Kidney (tissue), 14 donors: ENCODE results near the gene BCKDHA. TPM values are rescaled to one million over a fixed set of nuclear protein-coding genes. Genes with fewer than 3 reads are reported as not detected.

Source experiments
- DNase-seq, 5 donors: peaks; one replicate each; pipeline ENCODE4 v3.0.0-alpha.2; 2013 to 2020
- FAIRE-seq: peaks from 2 replicates; lab custom pipeline; 2012; peaks lifted over from hg19 to GRCh38; lab: Jason Lieb, UNC
- H3K27ac ChIP-seq, 2 donors: one replicate each; pipeline ENCODE4 v1.7.0; 2013; ENCODE audit warnings: low read depth in 2 of 2, low read length in 2 of 2, inconsistent platforms in 1 of 2
- H3K27me3 ChIP-seq: one replicate; pipeline ENCODE4 v1.7.1; 2013; ENCODE audit warnings: low read length, inconsistent platforms; ENCODE audit not compliant: control insufficient read depth, insufficient read depth
- H3K36me3 ChIP-seq, 3 donors: one replicate each; pipeline versions ENCODE4 v1.7.0 to v1.7.1; 2013; ENCODE audit warnings: low read length in 3 of 3, control low read depth in 1 of 3, inconsistent platforms in 1 of 3; ENCODE audit not compliant: insufficient read depth in 3 of 3, control insufficient read depth in 2 of 3
- H3K4me1 ChIP-seq, 3 donors: one replicate each; pipeline versions ENCODE4 v1.7.0 to v1.7.1; 2013; ENCODE audit warnings: low read length in 3 of 3, inconsistent platforms in 1 of 3, low read depth in 1 of 3; ENCODE audit not compliant: control insufficient read depth in 2 of 3, insufficient read depth in 2 of 3
- H3K4me3 ChIP-seq, 3 donors: one replicate each; pipeline versions ENCODE4 v1.7.0 to v1.8.1; 2013; ENCODE audit warnings: low read length in 3 of 3, control low read depth in 1 of 3, inconsistent platforms in 1 of 3
- H3K9ac ChIP-seq, 3 donors: one replicate each; pipeline versions ENCODE4 v1.7.0 to v1.7.1; 2013; ENCODE audit warnings: low read length in 3 of 3, control low read depth in 1 of 3, inconsistent platforms in 1 of 3
- H3K9me3 ChIP-seq, 3 donors: one replicate each; pipeline versions ENCODE4 v1.7.0 to v1.7.1; 2013; ENCODE audit warnings: low read length in 3 of 3, control low read depth in 1 of 3, inconsistent platforms in 1 of 3; ENCODE audit not compliant: control insufficient read depth in 2 of 3, insufficient read depth in 1 of 3
- CTCF ChIP-seq: IDR thresholded peaks from 3 replicates; pipeline ENCODE4 v1.5.1; 2012; ENCODE audit warnings: mild to moderate bottlenecking, moderate library complexity, borderline replicate concordance; ENCODE audit not compliant: insufficient read depth; ENCODE audit errors: extremely low read depth
- intact Hi-C: fragments of 100-400 bp; cut with DNase I; formaldehyde crosslinking; loops from one replicate; pipeline ENCODE4 v1.11.1; 2022
- polyA plus RNA-seq: library from polyadenylated mRNA; stranded (reverse); fragments of 350-450 nt; fragmentation: Illumina TruSeq; extraction: RNeasy Lipid Tissue Mini Kit (QIAGEN cat#74804); gene quantifications from one replicate; pipeline ENCODE4 v1.2.3, GENCODE V29; 2014; ENCODE audit warnings: low read depth, low replicate concordance; ENCODE audit not compliant: insufficient read depth
- total RNA-seq: library from RNA; stranded (reverse); fragmentation: NEBNext Ultra II Directional; extraction: Animal tissue kit (Norgen Biotek cat#: 25700); gene quantifications from one replicate; pipeline ENCODE4 v1.2.1, GENCODE V29; 2021
- donor health status: control.
- donor health status: control.
- donor health status: control.
- donor health status: control.
- donor health status: control.
- donor health status: DM: yes; HTN: yes; CAD: no.
- donor health status: Normal renal cell carcinoma (clear cell type).

The BCKDHA gene
- total and polyA plus RNA-seq, 2 donors from 2014 or later: 30.9 to 72.2 TPM

GRCh38 chr19:41353466-41354342 lies 43.9 kb upstream of the BCKDHA start, which contains the start of gene TGFB1:
Gene TGFB1 (minus strand): TSS chr19:41353922. CDS start chr19:41353044, 878 bp downstream.
- Histone ChIP-seq H3K9ac (peak within 1 kb of the TSS; percentile 36 to 69 (median 60)), H3K4me3 (peak within 1 kb of the TSS; percentile 56 to 74 (median 71)), H3K27me3 (no peaks in the 10 kb centered on the region), H3K36me3 (no peaks in the 10 kb centered on the region), H3K4me1 (peaks cover 0 to 21% (median 3%) of the 10 kb centered on the region in 3 donors), H3K27ac (peak within 1 kb of the TSS; percentile 43 to 80), H3K9me3 (no peaks in the 10 kb centered on the region)
- FAIRE-seq (no peak), DNase-seq (peak; percentile 74 to 96 (median 87))
- intact Hi-C loops: no loop called here
- peak; percentile 73 for TF ChIP-seq CTCF

- H3K4me1 ChIP-seq: peaks cover 0 to 18% (median 3%) of the 10 kb centered on the region in 3 donors
- H3K27ac ChIP-seq: peak overlapping the region in 1 of 2 donors; percentile 65
- peak overlapping the region; percentile 36 to 69 (median 60) for H3K9ac ChIP-seq
- intact Hi-C loops: no loop called here
- H3K36me3 ChIP-seq: no peaks in the 10 kb centered on the region
- no peak for TF ChIP-seq CTCF
- DNase-seq (peak in 1 of 5 donors; percentile 81), FAIRE-seq (no peak)
- no peaks in the 10 kb centered on the region for H3K27me3 ChIP-seq
- H3K4me3 ChIP-seq: peak overlapping the region; percentile 52 to 56 (median 53)
- H3K9me3 ChIP-seq: no peaks in the 10 kb centered on the region
These were observed 43.2 kb upstream of the BCKDHA start for GRCh38 chr19:41354343-41354953.

DNA sequence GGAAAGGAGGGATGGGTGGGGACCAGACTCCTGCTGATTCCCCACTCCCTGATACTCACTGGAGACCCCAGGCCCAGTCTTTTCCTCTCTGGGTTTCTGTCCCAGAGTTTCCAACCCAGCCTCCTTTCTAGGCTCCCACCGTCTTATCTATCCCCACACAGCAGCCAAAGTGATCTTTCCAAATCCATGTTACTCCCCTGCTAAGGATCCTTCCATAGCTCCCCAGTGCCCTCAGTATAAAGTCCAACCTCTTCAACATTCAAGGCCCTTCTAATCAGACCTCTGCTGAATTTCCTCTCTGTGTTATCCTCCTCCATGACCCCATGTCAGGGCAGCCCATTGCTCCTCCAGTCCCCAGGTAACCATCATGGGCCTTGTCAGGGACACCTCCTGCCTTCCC lies 42.6 kb upstream of the BCKDHA start:
- Histone ChIP-seq H3K27me3 (no peaks in the 10 kb centered on the region), H3K9me3 (no peaks in the 10 kb centered on the region), H3K27ac (no peak overlapping the region), H3K36me3 (no peaks in the 10 kb centered on the region), H3K4me1 (peaks cover 0 to 18% (median 3%) of the 10 kb centered on the region in 3 donors), H3K9ac (no peak overlapping the region), H3K4me3 (no peak overlapping the region)
- TF ChIP-seq CTCF: no peak
- no peak for FAIRE-seq
- DNase-seq: no peak
- intact Hi-C loops: no loop called here
